Epithelial cell of proximal tubule (primary cell): Measurements from ENCODE around the gene NOL9. TPM values are rescaled to one million over a fixed set of nuclear protein-coding genes. Genes with fewer than 3 reads are reported as not detected.

Source experiments
- DNase-seq: peaks from one replicate; pipeline ENCODE4 v3.0.0-alpha.2; 2011; ENCODE audit warnings: low read depth
- H3K4me3 ChIP-seq: 2 replicates; pipeline ENCODE4 v1.5.1; 2011; ENCODE audit warnings: low read depth, mild to moderate bottlenecking, low read length
- total RNA-seq: library from RNA; depleted of rRNA; stranded (reverse); fragments of >200 nt; gene quantifications from 2 replicates; pipeline ENCODE4 v1.2.3, GENCODE V29; 2015
- TF ChIP-seq, protein P1 (sequence below): conservative IDR thresholded peaks from 2 replicates; pipeline ENCODE4 v1.5.1; 2012; ENCODE audit warnings: low read depth, mild to moderate bottlenecking, low read length

NOL9 gene
- total RNA-seq, 1 donor from 2014 or later = 18.5 TPM

DNA sequence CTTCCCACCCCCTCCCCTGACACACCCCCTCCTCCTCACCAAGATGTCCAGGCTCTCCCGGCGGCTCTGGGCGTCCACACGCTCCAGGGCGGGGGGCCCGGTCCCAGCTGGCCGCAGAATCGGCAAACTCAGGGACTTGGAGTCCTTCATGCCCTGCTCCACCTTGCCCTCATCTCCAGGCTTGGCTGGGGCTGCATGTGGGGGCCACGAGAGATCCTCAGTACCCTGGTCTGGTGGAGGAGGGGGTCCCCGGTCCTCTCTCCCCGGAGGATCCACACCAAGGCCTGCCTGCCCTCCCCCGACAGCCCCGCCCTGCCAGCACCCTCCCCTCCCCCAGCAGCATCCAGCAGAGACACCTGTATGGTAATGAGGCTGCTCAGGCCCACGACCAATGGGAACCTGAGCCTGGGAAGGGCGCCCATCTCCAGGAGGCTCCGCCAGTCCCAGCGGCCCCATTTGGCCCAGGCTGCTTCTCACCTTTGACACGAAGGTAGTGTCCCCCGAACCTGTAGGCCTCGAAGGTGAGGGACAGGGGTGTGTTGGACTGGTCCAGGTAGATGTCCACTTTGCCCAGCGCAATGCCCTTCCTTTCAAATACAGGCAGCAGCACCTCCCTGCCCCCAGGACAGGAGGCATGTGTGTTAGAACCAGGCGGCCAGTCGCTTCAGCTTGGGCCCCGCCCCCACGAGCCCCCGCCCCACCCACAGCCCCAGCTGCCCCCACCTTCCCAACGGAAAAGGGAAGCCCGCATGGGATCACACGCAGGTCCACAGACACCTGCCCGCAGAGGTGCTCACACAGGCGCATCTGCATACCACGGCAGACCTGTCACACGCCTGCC lies 80.1 kb downstream of the NOL9 start:
- TF ChIP-seq, protein P1, sequence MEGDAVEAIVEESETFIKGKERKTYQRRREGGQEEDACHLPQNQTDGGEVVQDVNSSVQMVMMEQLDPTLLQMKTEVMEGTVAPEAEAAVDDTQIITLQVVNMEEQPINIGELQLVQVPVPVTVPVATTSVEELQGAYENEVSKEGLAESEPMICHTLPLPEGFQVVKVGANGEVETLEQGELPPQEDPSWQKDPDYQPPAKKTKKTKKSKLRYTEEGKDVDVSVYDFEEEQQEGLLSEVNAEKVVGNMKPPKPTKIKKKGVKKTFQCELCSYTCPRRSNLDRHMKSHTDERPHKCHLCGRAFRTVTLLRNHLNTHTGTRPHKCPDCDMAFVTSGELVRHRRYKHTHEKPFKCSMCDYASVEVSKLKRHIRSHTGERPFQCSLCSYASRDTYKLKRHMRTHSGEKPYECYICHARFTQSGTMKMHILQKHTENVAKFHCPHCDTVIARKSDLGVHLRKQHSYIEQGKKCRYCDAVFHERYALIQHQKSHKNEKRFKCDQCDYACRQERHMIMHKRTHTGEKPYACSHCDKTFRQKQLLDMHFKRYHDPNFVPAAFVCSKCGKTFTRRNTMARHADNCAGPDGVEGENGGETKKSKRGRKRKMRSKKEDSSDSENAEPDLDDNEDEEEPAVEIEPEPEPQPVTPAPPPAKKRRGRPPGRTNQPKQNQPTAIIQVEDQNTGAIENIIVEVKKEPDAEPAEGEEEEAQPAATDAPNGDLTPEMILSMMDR = no peak
- no peak for DNase-seq
- no peak overlapping the region for H3K4me3 ChIP-seq

DNA sequence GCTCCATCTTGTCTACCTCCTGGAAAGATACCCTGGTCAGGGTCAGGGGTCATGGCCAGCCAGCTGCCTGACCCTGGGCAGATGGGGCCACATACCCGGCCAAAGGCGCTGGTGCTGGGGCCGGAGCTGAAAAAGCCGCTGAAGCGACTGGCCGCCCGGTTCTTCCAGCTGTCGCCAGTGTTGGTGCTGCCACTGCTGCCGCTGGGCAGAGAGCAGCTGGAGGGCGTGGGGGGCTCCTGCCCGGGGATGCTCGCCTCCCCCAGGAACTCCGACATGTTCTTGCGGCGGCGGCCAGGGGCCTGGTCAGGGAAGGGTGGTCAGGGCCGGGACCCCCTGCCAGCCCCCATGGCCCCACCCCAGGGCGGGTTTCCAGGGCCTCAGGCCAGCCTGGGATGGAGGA lies 81.2 kb downstream of the NOL9 start:
- H3K4me3 ChIP-seq = no peak overlapping the region
- TF ChIP-seq, protein P1 = no peak
- DNase-seq = no peak

DNA sequence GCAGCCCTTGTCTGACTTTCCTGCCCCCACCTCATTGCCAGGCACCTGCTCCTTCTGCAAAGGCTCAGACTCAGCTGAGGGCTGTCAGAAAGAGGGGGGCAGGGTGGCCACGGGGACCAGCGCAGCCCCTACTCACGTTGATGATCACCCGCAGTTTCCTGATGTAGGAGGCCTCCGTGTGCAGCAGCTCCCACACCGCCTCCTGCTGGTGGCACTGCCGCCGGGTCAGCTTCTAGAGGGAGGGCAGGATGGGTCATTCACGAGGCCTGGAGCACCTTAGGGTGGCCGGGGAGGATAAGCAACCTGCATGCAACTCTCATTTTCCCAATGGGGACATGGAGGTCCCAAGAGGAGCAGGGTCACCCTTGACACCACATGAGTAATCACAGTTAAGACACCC lies 81.9 kb downstream of the NOL9 start:
- no peak for DNase-seq
- H3K4me3 ChIP-seq = no peak overlapping the region
- TF ChIP-seq, protein P1 = peak; percentile 42

DNA sequence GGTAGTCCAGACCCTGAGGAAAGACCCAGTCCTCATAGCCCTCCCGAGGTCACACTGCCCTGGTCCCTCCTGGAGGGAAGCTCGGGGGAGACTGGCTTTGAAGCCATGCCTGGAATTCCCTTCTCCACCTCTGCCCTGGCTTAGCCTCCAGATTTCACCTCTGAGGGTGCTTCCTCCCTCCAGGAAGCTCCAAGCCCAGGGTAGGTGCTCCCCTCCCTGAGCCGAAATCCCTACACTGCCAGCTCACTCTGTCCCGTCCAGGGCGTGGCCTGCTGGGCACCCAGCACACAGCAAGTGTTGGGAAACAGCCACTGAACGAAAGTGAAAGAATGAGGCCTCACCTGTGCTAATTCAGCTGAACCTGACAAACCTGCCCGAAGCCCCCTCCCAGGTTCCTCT lies 82.3 kb downstream of the NOL9 start:
- DNase-seq = no peak
- no peak overlapping the region for H3K4me3 ChIP-seq
- TF ChIP-seq, protein P1 = no peak

Other genes starting within 250 kb of the NOL9 start
- 80.3 and 82.0 TPM in 2 replicates for gene ACOT7, start 160.7 kb downstream of the NOL9 start, total RNA-seq
- 3.0 and 6.2 TPM in 2 replicates for gene HES2, start 134.6 kb downstream of the NOL9 start, total RNA-seq
- not detected in 2 replicates for gene ESPN, start 129.7 kb downstream of the NOL9 start, total RNA-seq
- gene TNFRSF25, start 88.3 kb downstream of the NOL9 start, total RNA-seq = 9.6 and 30.4 TPM in 2 replicates
- gene PLEKHG5, start 62.8 kb downstream of the NOL9 start, total RNA-seq = 17.4 and 23.3 TPM in 2 replicates
- not detected in 2 replicates for gene TAS1R1, start 794 bp upstream of the NOL9 start, total RNA-seq
- 5.7 and 14.2 TPM in 2 replicates for gene ZBTB48, start 25.5 kb upstream of the NOL9 start, total RNA-seq
- 28.1 and 40.1 TPM in 2 replicates for gene KLHL21, start 48.4 kb upstream of the NOL9 start, total RNA-seq
- gene PHF13, start 59.2 kb upstream of the NOL9 start, total RNA-seq = 5.5 and 7.2 TPM in 2 replicates
- gene THAP3, start 70.4 kb upstream of the NOL9 start, total RNA-seq = 15.8 and 24.0 TPM in 2 replicates
- 32.8 and 41.3 TPM in 2 replicates for gene DNAJC11, start 147.3 kb upstream of the NOL9 start, total RNA-seq
- 53.5 and 79.2 TPM in 2 replicates for gene CAMTA1, start 230.9 kb upstream of the NOL9 start, total RNA-seq